ENCODE data around the gene PPP1R12A. TPM values are rescaled to one million over a fixed set of nuclear protein-coding genes. Genes with fewer than 3 reads are reported as not detected.

Gene PPP1R12A
- total and polyA plus RNA-seq, 4 donors = 13.2 to 250 (median 38.2) TPM

DNA sequence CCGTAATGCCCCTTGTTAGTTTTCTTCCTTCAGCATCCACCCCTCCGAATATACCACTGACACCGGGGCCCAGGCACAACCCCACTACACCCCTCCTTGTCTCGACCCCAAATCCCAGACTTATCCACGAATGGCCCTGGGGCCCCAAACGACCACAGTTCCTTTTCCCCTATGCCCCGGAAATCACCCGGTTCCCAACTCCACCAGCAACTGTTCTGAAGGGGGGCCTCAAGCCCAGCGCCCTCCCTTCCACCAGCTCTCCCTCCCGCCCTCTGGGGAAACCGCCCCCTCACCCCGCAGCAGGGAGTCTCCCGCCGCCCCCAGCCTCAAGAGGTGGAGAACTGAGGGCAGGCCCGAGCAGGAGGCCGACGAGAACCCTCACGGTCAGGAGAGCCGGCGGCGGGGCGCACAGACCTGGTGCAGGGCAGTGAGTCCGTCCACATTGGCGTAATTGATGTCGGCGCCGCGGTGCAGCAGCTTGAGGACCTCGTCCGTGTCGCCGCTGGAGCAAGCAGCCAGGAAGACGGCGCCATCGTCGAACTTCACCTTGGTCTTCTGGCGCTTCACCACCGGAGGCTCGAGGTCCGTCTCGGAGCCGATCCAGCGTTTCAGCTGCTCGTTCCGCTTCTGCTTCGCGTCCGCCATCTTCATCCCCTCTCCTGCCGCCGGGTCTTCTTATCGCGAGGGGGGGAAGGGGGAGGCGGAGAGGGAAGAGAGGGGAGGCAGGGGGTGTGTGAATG, 446 bp downstream of the PPP1R12A start:
- DNase-seq (peak; percentile 79 to 83 (median 80)), ATAC-seq (ENCODE audit: insufficient read depth, low FRiP score) (no peak)
- Histone ChIP-seq H3K27ac (ENCODE audit: low read depth in 1 of 2, low read length in 1 of 2) (peak overlapping the region; percentile 98 to 99), H3K27me3 (ENCODE audit: control insufficient read depth in 3 of 3, insufficient read depth in 3 of 3, low read length in 2 of 3) (no peaks in the 10 kb centered on the region), H3K36me3 (ENCODE audit: control insufficient read depth in 4 of 4, insufficient read depth in 4 of 4, low read length in 4 of 4) (peaks cover 0 to 5% (median 0%) of the 10 kb centered on the region in 4 donors), H3K9me3 (ENCODE audit: control insufficient read depth in 4 of 4, insufficient read depth in 3 of 4, low read length in 3 of 4) (no peaks in the 10 kb centered on the region), H3K4me3 (peak overlapping the region; percentile 98), H3K9ac (ENCODE audit: insufficient read depth in 1 of 2, low read length in 2 of 2) (peak overlapping the region; percentile 96 to 98), H3K4me1 (ENCODE audit: control insufficient read depth in 5 of 5, insufficient read depth in 5 of 5, low read length in 5 of 5) (peaks cover 0 to 32% (median 7%) of the 10 kb centered on the region in 5 donors)
- TF ChIP-seq, protein P1, sequence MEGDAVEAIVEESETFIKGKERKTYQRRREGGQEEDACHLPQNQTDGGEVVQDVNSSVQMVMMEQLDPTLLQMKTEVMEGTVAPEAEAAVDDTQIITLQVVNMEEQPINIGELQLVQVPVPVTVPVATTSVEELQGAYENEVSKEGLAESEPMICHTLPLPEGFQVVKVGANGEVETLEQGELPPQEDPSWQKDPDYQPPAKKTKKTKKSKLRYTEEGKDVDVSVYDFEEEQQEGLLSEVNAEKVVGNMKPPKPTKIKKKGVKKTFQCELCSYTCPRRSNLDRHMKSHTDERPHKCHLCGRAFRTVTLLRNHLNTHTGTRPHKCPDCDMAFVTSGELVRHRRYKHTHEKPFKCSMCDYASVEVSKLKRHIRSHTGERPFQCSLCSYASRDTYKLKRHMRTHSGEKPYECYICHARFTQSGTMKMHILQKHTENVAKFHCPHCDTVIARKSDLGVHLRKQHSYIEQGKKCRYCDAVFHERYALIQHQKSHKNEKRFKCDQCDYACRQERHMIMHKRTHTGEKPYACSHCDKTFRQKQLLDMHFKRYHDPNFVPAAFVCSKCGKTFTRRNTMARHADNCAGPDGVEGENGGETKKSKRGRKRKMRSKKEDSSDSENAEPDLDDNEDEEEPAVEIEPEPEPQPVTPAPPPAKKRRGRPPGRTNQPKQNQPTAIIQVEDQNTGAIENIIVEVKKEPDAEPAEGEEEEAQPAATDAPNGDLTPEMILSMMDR (IDR thresholded peaks at IDR 0.05; ENCODE audit: control extremely low read depth, extremely low read depth) = no peak
- 0% methylated on average over 51 to 52 of the region's 53 CpGs for WGBS, 2 donors

DNA sequence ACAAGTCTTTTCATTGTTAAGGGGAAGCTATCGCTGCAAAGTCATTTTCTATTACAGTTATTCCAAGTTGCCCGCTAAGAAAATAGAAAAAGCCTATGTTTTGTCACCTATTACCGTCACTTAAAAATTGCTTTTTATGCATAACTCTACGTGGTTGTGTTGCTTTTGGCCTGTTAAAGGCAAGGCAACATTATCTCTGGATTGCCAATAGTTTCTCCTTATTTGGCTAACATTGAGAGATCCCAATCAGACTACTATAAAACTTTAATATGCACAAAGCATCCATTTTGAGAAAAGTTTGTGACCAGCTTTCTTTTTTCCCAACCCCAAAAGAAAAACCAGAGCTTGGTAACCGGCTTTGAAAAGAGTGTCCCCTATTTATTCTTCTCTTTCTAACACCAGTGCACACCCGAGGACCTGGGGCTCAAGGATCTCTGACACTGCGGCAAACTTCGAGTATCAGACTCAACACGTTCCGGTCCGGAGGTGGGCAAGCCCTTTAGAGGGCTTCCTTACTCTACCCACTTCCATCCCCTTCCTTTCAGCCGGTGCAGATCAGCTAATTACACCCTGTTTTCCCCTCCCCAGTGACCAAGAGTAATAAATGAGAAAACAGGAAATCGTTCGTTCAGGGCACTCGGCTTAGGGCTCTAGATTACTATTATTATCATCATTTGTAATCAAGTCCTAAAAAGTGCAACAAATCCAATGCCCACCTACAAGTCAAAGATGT, 1.2 kb downstream of the PPP1R12A start:
- peak overlapping the region; percentile 96 to 98 for H3K9ac ChIP-seq (ENCODE audit: insufficient read depth in 1 of 2, low read length in 2 of 2)
- H3K9me3 ChIP-seq (ENCODE audit: control insufficient read depth in 4 of 4, insufficient read depth in 3 of 4, low read length in 3 of 4) = no peaks in the 10 kb centered on the region
- peaks cover 0 to 5% (median 0%) of the 10 kb centered on the region in 4 donors for H3K36me3 ChIP-seq (ENCODE audit: control insufficient read depth in 4 of 4, insufficient read depth in 4 of 4, low read length in 4 of 4)
- WGBS, 2 donors = 0 to 1% methylated on average over 15 of the region's 15 CpGs
- no peaks in the 10 kb centered on the region for H3K27me3 ChIP-seq (ENCODE audit: control insufficient read depth in 3 of 3, insufficient read depth in 3 of 3, low read length in 2 of 3)
- DNase-seq (peak; percentile 16 to 68 (median 46)), ATAC-seq (ENCODE audit: insufficient read depth, low FRiP score) (no peak)
- H3K4me1 ChIP-seq (ENCODE audit: control insufficient read depth in 5 of 5, insufficient read depth in 5 of 5, low read length in 5 of 5) = peaks cover 0 to 32% (median 7%) of the 10 kb centered on the region in 5 donors
- H3K27ac ChIP-seq (ENCODE audit: low read depth in 1 of 2, low read length in 1 of 2) = peak overlapping the region; percentile 98 to 99
- TF ChIP-seq, protein P1 (IDR thresholded peaks at IDR 0.05; ENCODE audit: control extremely low read depth, extremely low read depth) = no peak
- H3K4me3 ChIP-seq = peak overlapping the region; percentile 98

DNA sequence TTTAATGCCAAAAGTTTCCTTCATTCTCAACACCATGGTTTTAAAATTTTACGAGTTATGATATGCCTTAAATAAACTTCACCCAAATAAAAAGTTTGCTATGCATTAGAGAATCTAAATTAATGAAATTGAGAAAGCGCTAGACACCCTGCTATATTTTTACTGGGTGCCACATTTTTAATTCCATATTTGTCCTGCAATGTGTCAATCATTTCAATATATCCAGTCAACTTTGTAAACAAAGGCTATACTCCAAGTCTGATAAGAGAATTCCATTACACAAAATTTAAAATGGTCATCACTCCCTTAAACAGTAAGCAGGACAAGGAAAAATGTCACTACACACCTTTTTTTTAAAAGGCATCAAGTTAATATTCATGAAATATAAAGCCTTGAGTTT, 1.9 kb downstream of the PPP1R12A start:
- peaks cover 0 to 34% (median 7%) of the 10 kb centered on the region in 5 donors for H3K4me1 ChIP-seq (ENCODE audit: control insufficient read depth in 5 of 5, insufficient read depth in 5 of 5, low read length in 5 of 5)
- peak overlapping the region in 1 of 2 donors; percentile 96 for H3K9ac ChIP-seq (ENCODE audit: insufficient read depth in 1 of 2, low read length in 2 of 2)
- no peaks in the 10 kb centered on the region for H3K9me3 ChIP-seq (ENCODE audit: control insufficient read depth in 4 of 4, insufficient read depth in 3 of 4, low read length in 3 of 4)
- DNase-seq (peak in 1 of 3 donors; percentile 50), ATAC-seq (ENCODE audit: insufficient read depth, low FRiP score) (no peak)
- 56 to 72% methylated on average over 2 of the region's 2 CpGs for WGBS, 2 donors
- H3K36me3 ChIP-seq (ENCODE audit: control insufficient read depth in 4 of 4, insufficient read depth in 4 of 4, low read length in 4 of 4) = peaks cover 0 to 5% (median 0%) of the 10 kb centered on the region in 4 donors
- TF ChIP-seq, protein P1 (IDR thresholded peaks at IDR 0.05; ENCODE audit: control extremely low read depth, extremely low read depth) = no peak
- H3K27ac ChIP-seq (ENCODE audit: low read depth in 1 of 2, low read length in 1 of 2) = peak overlapping the region in 1 of 2 donors; percentile 53
- no peak overlapping the region for H3K4me3 ChIP-seq
- H3K27me3 ChIP-seq (ENCODE audit: control insufficient read depth in 3 of 3, insufficient read depth in 3 of 3, low read length in 2 of 3) = no peaks in the 10 kb centered on the region
